WTC11 (cell line): ENCODE results near the gene RPA3. TPM values are rescaled to one million over a fixed set of nuclear protein-coding genes. Genes with fewer than 3 reads are reported as not detected.

Experiments
- ATAC-seq: fragments of 200-7000 bp; cut with Tn5 transposase; 2 replicates; pipeline ENCODE4 v1.10.0; 2021; ENCODE audit warnings: mild to moderate bottlenecking, moderate library complexity
- CTCF ChIA-PET: fragments of 300-600 bp; sonication (Branson Sonifier 250); formaldehyde crosslinking; loops from one replicate; lab custom pipeline; 2021; ENCODE audit warnings: antibody characterized with exemption; lab: Charles Lee
- POLR2A ChIA-PET: fragments of 350-600 bp; sonication (Branson Sonifier 250); formaldehyde crosslinking; loops from one replicate; lab custom pipeline; 2021; ENCODE audit warnings: antibody characterized with exemption; lab: Charles Lee
- DNase-seq: peaks from one replicate; pipeline ENCODE4 v3.0.0; 2021; ENCODE audit warnings: low spot score
- H3K27ac Mint-ChIP-seq: 2 replicates; pipeline ENCODE4 v1.8.0; 2021; ENCODE audit warnings: mixed read lengths
- H3K27me3 Mint-ChIP-seq: 2 replicates; pipeline ENCODE4 v1.8.0; 2021; ENCODE audit warnings: low read depth, mild to moderate bottlenecking, moderate library complexity, mixed read lengths
- H3K36me3 Mint-ChIP-seq: 2 replicates; pipeline ENCODE4 v1.8.0; 2021; ENCODE audit warnings: mixed read lengths
- H3K4me1 Mint-ChIP-seq: 2 replicates; pipeline ENCODE4 v1.8.0; 2022; ENCODE audit warnings: mixed read lengths
- H3K4me3 Mint-ChIP-seq: 2 replicates; pipeline ENCODE4 v1.8.0; 2021; ENCODE audit warnings: mild to moderate bottlenecking, moderate library complexity, mixed read lengths
- H3K9me3 Mint-ChIP-seq: 2 replicates; pipeline ENCODE4 v1.8.0; 2021; ENCODE audit warnings: mixed read lengths
- ELF4 ChIP-seq: sonication (generic); formaldehyde crosslinking; IDR thresholded peaks from 2 replicates; pipeline ENCODE4 v1.8.1; 2022; ENCODE audit warnings: low read depth, mild to moderate bottlenecking, moderate library complexity, missing genetic modification reagents
- ETV6 ChIP-seq: sonication (generic); formaldehyde crosslinking; IDR thresholded peaks from 2 replicates; pipeline ENCODE4 v1.8.1; 2022; ENCODE audit warnings: mild to moderate bottlenecking, missing genetic modification reagents
- FOXJ3 ChIP-seq: sonication (generic); formaldehyde crosslinking; IDR thresholded peaks from 2 replicates; pipeline ENCODE4 v1.9.0; 2021; ENCODE audit warnings: missing genetic modification reagents, mild to moderate bottlenecking, borderline replicate concordance
- GRHL2 ChIP-seq: fragments of 250-450 bp; sonication (Bioruptor Pico); IDR thresholded peaks from 2 replicates; pipeline ENCODE4 v1.8.0; 2022; ENCODE audit warnings: mild to moderate bottlenecking, moderate library complexity; ENCODE audit not compliant: insufficient replicate concordance, severe bottlenecking
- HMGA2 ChIP-seq: fragments of 250-450 bp; sonication (Bioruptor Pico); IDR thresholded peaks from 2 replicates; pipeline ENCODE4 v1.4.0; 2021; ENCODE audit warnings: mild to moderate bottlenecking, moderate library complexity
- KAT7 ChIP-seq: sonication (generic); formaldehyde crosslinking; IDR thresholded peaks from 2 replicates; pipeline ENCODE4 v1.8.1; 2023; ENCODE audit warnings: missing genetic modification reagents, mild to moderate bottlenecking, borderline replicate concordance
- NFE2L1 ChIP-seq: sonication (generic); formaldehyde crosslinking; IDR thresholded peaks from 2 replicates; pipeline ENCODE4 v1.8.1; 2023; ENCODE audit warnings: missing genetic modification reagents
- RELA ChIP-seq: sonication (generic); formaldehyde crosslinking; IDR thresholded peaks from 2 replicates; pipeline ENCODE4 v1.8.1; 2022; ENCODE audit warnings: missing genetic modification reagents, mild to moderate bottlenecking, borderline replicate concordance
- SP1 ChIP-seq: sonication (generic); formaldehyde crosslinking; conservative IDR thresholded peaks from 2 replicates; pipeline ENCODE4 v1.8.1; 2022; ENCODE audit warnings: missing genetic modification reagents
- TP53 ChIP-seq: sonication (generic); formaldehyde crosslinking; IDR thresholded peaks from 2 replicates; pipeline ENCODE4 v1.8.1; 2023; ENCODE audit warnings: mild to moderate bottlenecking, missing genetic modification reagents
- ZNF423 ChIP-seq: fragments of 250-450 bp; sonication (Bioruptor Pico); IDR thresholded peaks from 2 replicates; pipeline ENCODE4 v2.1.2; 2022; ENCODE audit warnings: mild to moderate bottlenecking, moderate library complexity
- total RNA-seq: library from RNA; stranded (reverse); gene quantifications from 3 replicates; pipeline ENCODE4 v1.2.3, GENCODE V29; 2021
- TF ChIP-seq, protein P1 (sequence below): sonication (generic); formaldehyde crosslinking; IDR thresholded peaks from 2 replicates; pipeline ENCODE4 v1.8.0; 2022; ENCODE audit warnings: mild to moderate bottlenecking, missing genetic modification reagents
- TF ChIP-seq, protein P2 (sequence below): fragments of 250-450 bp; sonication (Bioruptor Pico); IDR thresholded peaks from 2 replicates; pipeline ENCODE4 v1.9.0; 2021; ENCODE audit warnings: mild to moderate bottlenecking
- TF ChIP-seq, protein P3 (sequence below): fragments of 250-450 bp; sonication (Bioruptor Pico); IDR thresholded peaks from 2 replicates; pipeline ENCODE4 v1.8.0; 2021; ENCODE audit warnings: mild to moderate bottlenecking
- TF ChIP-seq, protein P4 (sequence below): fragments of 250-450 bp; sonication (Bioruptor Pico); conservative IDR thresholded peaks from 2 replicates; pipeline ENCODE4 v1.9.0; 2021; ENCODE audit warnings: mild to moderate bottlenecking
- TF ChIP-seq, protein P5 (sequence below): sonication (generic); formaldehyde crosslinking; IDR thresholded peaks from 2 replicates; pipeline ENCODE4 v1.8.1; 2023; ENCODE audit warnings: mild to moderate bottlenecking, missing genetic modification reagents, moderate library complexity
- TF ChIP-seq, protein P6 (sequence below): fragments of 200-600 bp; IDR thresholded peaks from 2 replicates; pipeline ENCODE4 v1.8.0; 2022; ENCODE audit warnings: antibody characterized with exemption

The RPA3 gene
- total RNA-seq, 1 experiment from 2014 or later = 97.8 TPM

DNA sequence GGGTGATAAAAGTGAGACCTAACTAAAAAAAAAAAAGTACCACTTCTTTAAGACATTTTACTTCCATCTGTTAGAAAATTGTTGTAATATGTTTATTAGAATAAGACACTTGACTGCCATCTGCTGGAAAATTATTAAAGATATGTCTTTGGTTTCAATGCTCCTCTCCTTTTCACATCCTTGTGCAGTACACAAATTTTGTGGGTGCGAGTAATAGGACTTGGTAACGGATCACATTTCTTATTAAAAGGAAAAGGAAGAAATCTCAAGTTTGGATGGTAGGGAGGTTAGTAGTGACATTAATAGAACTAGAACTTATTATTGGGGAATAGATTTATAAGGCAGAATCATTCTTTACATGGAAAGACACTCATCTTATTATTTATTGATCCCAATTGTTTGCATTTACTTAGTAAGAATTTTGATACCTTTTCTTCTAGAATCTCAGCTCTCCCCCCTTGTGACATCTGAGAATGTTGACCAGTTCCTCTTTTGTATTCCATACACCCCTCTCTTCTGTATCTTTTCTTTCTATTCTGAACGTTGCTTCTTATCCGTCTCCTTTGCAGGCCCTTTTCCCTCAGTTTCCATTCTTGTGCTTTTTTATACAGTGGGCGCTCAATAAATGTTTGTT is 43.0 kb upstream of the RPA3 start:
- Mint-ChIP-seq H3K27me3 (no peaks in the 10 kb centered on the region), H3K4me1 (peaks cover 6% of the 10 kb centered on the region), H3K36me3 (no peaks in the 10 kb centered on the region), H3K9me3 (no peaks in the 10 kb centered on the region), H3K4me3 (no peak overlapping the region), H3K27ac (0 out of 2 replicates have a peak overlapping the region, but pooled peaks have one; percentile 17)
- ChIA-PET POLR2A (no interaction called here), CTCF (interaction anchor here (0.6 kb wide), 1 partner anchor 80 kb away, joined by 3 read pairs; no protein-coding TSS in a partner anchor)
- TF ChIP-seq NFE2L1 = no peak
- no peak for TF ChIP-seq TP53 (CRISPR knock-in tag)
- no peak for TF ChIP-seq KAT7 (CRISPR knock-in tag)
- TF ChIP-seq, protein P1, sequence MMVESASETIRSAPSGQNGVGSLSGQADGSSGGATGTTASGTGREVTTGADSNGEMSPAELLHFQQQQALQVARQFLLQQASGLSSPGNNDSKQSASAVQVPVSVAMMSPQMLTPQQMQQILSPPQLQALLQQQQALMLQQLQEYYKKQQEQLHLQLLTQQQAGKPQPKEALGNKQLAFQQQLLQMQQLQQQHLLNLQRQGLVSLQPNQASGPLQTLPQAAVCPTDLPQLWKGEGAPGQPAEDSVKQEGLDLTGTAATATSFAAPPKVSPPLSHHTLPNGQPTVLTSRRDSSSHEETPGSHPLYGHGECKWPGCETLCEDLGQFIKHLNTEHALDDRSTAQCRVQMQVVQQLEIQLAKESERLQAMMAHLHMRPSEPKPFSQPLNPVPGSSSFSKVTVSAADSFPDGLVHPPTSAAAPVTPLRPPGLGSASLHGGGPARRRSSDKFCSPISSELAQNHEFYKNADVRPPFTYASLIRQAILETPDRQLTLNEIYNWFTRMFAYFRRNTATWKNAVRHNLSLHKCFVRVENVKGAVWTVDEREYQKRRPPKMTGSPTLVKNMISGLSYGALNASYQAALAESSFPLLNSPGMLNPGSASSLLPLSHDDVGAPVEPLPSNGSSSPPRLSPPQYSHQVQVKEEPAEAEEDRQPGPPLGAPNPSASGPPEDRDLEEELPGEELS (CRISPR knock-in tag) = no peak
- TF ChIP-seq, protein P2, sequence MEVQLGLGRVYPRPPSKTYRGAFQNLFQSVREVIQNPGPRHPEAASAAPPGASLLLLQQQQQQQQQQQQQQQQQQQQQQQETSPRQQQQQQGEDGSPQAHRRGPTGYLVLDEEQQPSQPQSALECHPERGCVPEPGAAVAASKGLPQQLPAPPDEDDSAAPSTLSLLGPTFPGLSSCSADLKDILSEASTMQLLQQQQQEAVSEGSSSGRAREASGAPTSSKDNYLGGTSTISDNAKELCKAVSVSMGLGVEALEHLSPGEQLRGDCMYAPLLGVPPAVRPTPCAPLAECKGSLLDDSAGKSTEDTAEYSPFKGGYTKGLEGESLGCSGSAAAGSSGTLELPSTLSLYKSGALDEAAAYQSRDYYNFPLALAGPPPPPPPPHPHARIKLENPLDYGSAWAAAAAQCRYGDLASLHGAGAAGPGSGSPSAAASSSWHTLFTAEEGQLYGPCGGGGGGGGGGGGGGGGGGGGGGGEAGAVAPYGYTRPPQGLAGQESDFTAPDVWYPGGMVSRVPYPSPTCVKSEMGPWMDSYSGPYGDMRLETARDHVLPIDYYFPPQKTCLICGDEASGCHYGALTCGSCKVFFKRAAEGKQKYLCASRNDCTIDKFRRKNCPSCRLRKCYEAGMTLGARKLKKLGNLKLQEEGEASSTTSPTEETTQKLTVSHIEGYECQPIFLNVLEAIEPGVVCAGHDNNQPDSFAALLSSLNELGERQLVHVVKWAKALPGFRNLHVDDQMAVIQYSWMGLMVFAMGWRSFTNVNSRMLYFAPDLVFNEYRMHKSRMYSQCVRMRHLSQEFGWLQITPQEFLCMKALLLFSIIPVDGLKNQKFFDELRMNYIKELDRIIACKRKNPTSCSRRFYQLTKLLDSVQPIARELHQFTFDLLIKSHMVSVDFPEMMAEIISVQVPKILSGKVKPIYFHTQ (CRISPR knock-in tag) = no peak
- no peak for TF ChIP-seq GRHL2
- TF ChIP-seq ZNF423 = no peak
- no peak for TF ChIP-seq RELA
- no peak for TF ChIP-seq ELF4
- TF ChIP-seq, protein P3, sequence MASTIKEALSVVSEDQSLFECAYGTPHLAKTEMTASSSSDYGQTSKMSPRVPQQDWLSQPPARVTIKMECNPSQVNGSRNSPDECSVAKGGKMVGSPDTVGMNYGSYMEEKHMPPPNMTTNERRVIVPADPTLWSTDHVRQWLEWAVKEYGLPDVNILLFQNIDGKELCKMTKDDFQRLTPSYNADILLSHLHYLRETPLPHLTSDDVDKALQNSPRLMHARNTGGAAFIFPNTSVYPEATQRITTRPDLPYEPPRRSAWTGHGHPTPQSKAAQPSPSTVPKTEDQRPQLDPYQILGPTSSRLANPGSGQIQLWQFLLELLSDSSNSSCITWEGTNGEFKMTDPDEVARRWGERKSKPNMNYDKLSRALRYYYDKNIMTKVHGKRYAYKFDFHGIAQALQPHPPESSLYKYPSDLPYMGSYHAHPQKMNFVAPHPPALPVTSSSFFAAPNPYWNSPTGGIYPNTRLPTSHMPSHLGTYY = no peak
- TF ChIP-seq, protein P4, sequence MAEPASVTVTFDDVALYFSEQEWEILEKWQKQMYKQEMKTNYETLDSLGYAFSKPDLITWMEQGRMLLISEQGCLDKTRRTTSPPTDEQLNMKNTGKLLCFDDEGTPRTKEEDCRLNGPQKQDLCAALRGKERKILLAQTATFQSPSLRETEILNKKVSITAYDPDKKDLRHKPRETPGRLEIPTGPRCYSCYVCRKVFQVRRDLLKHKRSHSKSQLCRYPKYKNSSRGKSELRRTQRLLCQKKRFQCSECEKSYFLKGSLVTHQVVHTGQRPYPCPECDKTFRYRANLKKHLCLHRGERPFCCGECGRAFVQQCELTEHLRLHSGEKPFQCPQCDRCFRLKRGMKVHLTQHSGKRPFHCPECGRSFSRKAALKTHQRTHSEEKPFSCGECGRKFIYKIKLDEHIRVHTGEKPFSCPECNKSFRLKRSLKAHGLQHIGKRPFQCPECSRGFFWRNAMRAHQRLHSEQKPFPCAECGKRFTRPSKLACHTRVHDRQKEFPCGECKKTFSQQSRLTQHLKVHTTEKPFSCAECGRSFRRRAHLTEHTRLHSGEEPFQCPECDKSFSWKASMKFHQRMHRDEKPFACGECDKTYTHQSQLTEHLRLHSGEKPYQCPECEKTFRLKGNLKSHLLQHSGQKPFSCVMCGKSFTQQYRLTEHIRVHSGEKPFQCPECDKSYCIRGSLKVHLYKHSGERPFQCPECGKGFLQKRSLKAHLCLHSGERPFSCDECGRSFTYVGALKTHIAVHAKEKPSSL (CRISPR knock-in tag) = no peak
- TF ChIP-seq, protein P5, sequence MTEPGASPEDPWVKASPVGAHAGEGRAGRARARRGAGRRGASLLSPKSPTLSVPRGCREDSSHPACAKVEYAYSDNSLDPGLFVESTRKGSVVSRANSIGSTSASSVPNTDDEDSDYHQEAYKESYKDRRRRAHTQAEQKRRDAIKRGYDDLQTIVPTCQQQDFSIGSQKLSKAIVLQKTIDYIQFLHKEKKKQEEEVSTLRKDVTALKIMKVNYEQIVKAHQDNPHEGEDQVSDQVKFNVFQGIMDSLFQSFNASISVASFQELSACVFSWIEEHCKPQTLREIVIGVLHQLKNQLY (CRISPR knock-in tag) = no peak
- TF ChIP-seq, protein P6, sequence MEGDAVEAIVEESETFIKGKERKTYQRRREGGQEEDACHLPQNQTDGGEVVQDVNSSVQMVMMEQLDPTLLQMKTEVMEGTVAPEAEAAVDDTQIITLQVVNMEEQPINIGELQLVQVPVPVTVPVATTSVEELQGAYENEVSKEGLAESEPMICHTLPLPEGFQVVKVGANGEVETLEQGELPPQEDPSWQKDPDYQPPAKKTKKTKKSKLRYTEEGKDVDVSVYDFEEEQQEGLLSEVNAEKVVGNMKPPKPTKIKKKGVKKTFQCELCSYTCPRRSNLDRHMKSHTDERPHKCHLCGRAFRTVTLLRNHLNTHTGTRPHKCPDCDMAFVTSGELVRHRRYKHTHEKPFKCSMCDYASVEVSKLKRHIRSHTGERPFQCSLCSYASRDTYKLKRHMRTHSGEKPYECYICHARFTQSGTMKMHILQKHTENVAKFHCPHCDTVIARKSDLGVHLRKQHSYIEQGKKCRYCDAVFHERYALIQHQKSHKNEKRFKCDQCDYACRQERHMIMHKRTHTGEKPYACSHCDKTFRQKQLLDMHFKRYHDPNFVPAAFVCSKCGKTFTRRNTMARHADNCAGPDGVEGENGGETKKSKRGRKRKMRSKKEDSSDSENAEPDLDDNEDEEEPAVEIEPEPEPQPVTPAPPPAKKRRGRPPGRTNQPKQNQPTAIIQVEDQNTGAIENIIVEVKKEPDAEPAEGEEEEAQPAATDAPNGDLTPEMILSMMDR = no peak
- TF ChIP-seq ETV6 = no peak
- ATAC-seq = no peak
- DNase-seq = no peak

DNA sequence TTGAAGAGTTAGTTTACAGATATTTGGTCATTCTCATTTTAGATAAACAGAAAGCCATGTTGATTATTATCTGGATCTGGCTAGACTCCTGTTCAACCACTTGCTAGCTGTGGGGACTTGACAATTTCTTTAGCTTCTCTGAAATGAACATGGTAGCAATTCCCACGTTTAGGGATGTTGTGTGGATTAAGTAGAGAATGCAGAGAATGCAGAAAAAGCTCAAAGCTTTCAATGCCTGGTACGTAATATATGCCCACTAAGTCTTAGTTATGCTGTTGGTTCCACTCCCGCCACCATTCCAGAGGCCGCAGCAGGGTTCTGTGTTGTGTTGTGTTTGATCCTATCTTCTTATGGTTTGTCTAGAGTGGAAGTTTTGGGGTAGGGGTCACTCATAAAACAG is 39.2 kb upstream of the RPA3 start:
- no peak for ATAC-seq
- DNase-seq = no peak
- CTCF ChIA-PET = interaction anchor here (0.8 kb wide), 1 partner anchor 23 kb away, joined by 3 read pairs; no protein-coding TSS in a partner anchor
- no peaks in the 10 kb centered on the region for H3K36me3 Mint-ChIP-seq
- no peaks in the 10 kb centered on the region for H3K9me3 Mint-ChIP-seq
- no peak for TF ChIP-seq HMGA2
- no peak for TF ChIP-seq SP1 (CRISPR knock-in tag)
- no peak for TF ChIP-seq FOXJ3 (CRISPR knock-in tag)
- POLR2A ChIA-PET = no interaction called here
- H3K4me3 Mint-ChIP-seq = no peak overlapping the region
- H3K27me3 Mint-ChIP-seq = no peaks in the 10 kb centered on the region
- no peak overlapping the region for H3K27ac Mint-ChIP-seq
- H3K4me1 Mint-ChIP-seq = peaks cover 4% of the 10 kb centered on the region
